HCT116 (cell line): ENCODE measurements around the gene PML. TPM values are rescaled to one million over a fixed set of nuclear protein-coding genes. Genes with fewer than 3 reads are reported as not detected.

Experiments used
- ATAC-seq: fragments of 200-7000 bp; cut with Tn5 transposase; 2 replicates; pipeline ENCODE4 v1.9.1; 2020; ENCODE audit warnings: mild to moderate bottlenecking, moderate library complexity
- BruUV-seq: library from RNA; stranded (reverse); fragments of 400-500 nt; replicated peaks from 2 replicates; lab custom pipeline; 2021; lab: Mats Ljungman, UMichigan
- CTCF ChIA-PET: fragments of 300-600 bp; sonication (Branson Sonifier 250); formaldehyde crosslinking; loops from one replicate; lab custom pipeline; 2021; ENCODE audit warnings: antibody characterized with exemption; lab: Charles Lee
- POLR2A ChIA-PET: fragments of 300-600, 350-600 bp; sonication (Branson Sonifier 250); formaldehyde crosslinking; loops from one replicate; lab custom pipeline; 2021; ENCODE audit warnings: antibody characterized with exemption; lab: Charles Lee
- RAD21 ChIA-PET, 2 experiments: fragments of 300-600 bp; sonication (Branson Sonifier 250); formaldehyde crosslinking; loops; one replicate each; lab custom pipeline; 2023; ENCODE audit warnings: low total read pairs in 2 of 2; ENCODE audit not compliant: uncharacterized antibody in 2 of 2, unreplicated experiment in 2 of 2, low non-redundant PET in 1 of 2; lab: Charles Lee
- DNase-seq: peaks from one replicate; pipeline ENCODE4 v3.0.0-alpha.2; 2010; ENCODE audit warnings: low read depth, low spot score
- H2AFZ ChIP-seq: fragments of 200-600 bp; shearing (Covaris generic), sonication (generic); 2 replicates; pipeline ENCODE4 v1.6.1; 2017; ENCODE audit warnings: low read depth, mixed run types, mixed read lengths, antibody characterized with exemption, low read length; ENCODE audit not compliant: poor library complexity, severe bottlenecking
- H3K27ac ChIP-seq: 2 replicates; pipeline ENCODE4 v1.5.1; 2012; ENCODE audit warnings: low read depth, low read length
- H3K27me3 ChIP-seq: fragments of 200-600 bp; sonication (generic); 2 replicates; pipeline ENCODE4 v1.6.1; 2016; ENCODE audit warnings: mixed run types, low read length, mixed read lengths; ENCODE audit not compliant: insufficient read depth
- H3K36me3 ChIP-seq, 2 experiments: fragments of 200-500 bp in 1 of 2; fragments of 200-600 bp in 1 of 2; sonication (Bioruptor generic) in 1 of 2; sonication (generic) in 1 of 2; 2 replicates each; pipeline versions ENCODE4 v1.5.1 to v1.6.1; 2014 to 2016; ENCODE audit warnings: low read length in 2 of 2, inconsistent platforms in 1 of 2, mixed read lengths in 1 of 2, mixed run types in 1 of 2; ENCODE audit not compliant: insufficient read depth in 2 of 2, control insufficient read depth in 1 of 2
- H3K4me1 ChIP-seq, 2 experiments: fragments of 200-600 bp in 1 of 2; sonication (generic) in 1 of 2; 2 replicates each; pipeline versions ENCODE4 v1.5.1 to v1.6.1; 2012 to 2017; ENCODE audit warnings: low read length in 2 of 2, inconsistent platforms in 1 of 2, mild to moderate bottlenecking in 1 of 2, mixed read lengths in 1 of 2, mixed run types in 1 of 2, moderate library complexity in 1 of 2; ENCODE audit not compliant: insufficient read depth in 2 of 2, control insufficient read depth in 1 of 2
- H3K4me2 ChIP-seq: fragments of 200-600 bp; sonication (generic); 2 replicates; pipeline ENCODE4 v1.6.1; 2017; ENCODE audit warnings: mixed run types, low read length, mixed read lengths
- H3K4me3 ChIP-seq, 2 experiments: fragments of 200-600 bp in 1 of 2; sonication (generic) in 1 of 2; replicated peaks in 1 of 2; 2 replicates each; pipeline ENCODE4 v1.5.1; 2011 to 2016; ENCODE audit warnings: low read length in 2 of 2, control low read depth in 1 of 2, low read depth in 1 of 2, mild to moderate bottlenecking in 1 of 2, mixed read lengths in 1 of 2, mixed run types in 1 of 2
- H3K79me2 ChIP-seq: fragments of 200-600 bp; sonication (generic); 2 replicates; pipeline ENCODE4 v1.6.1; 2017; ENCODE audit warnings: mild to moderate bottlenecking, mixed run types, low read length, moderate library complexity, mixed read lengths; ENCODE audit not compliant: insufficient read depth
- H3K9ac ChIP-seq: fragments of 200-600 bp; sonication (generic); 2 replicates; pipeline ENCODE4 v1.6.1; 2016; ENCODE audit warnings: low read length, mixed read lengths
- H3K9me2 ChIP-seq: fragments of 200-600 bp; sonication (generic), shearing (Covaris generic); 2 replicates; pipeline ENCODE4 v1.6.1; 2017; ENCODE audit warnings: mixed run types, mild to moderate bottlenecking, moderate library complexity; ENCODE audit not compliant: insufficient read depth
- H3K9me3 ChIP-seq, 2 experiments: fragments of 200-500 bp in 1 of 2; fragments of 200-600 bp in 1 of 2; sonication (Bioruptor generic) in 1 of 2; sonication (generic) in 1 of 2; 2 replicates each; pipeline ENCODE4 v1.6.1; 2014 to 2017; ENCODE audit warnings: low read length in 2 of 2, mixed read lengths in 2 of 2, inconsistent platforms in 1 of 2, low read depth in 1 of 2, mild to moderate bottlenecking in 1 of 2, mixed run types in 1 of 2, moderate library complexity in 1 of 2; ENCODE audit not compliant: control insufficient read depth in 1 of 2, insufficient read depth in 1 of 2
- H4K20me1 ChIP-seq: fragments of 200-600 bp; sonication (generic), shearing (Covaris generic); 2 replicates; pipeline ENCODE4 v1.6.1; 2017; ENCODE audit warnings: mixed run types, mild to moderate bottlenecking, moderate library complexity; ENCODE audit not compliant: insufficient read depth
- ATF3 ChIP-seq: IDR thresholded peaks from 2 replicates; pipeline ENCODE4 v1.6.1; 2012
- CBX3 ChIP-seq: IDR thresholded peaks from 2 replicates; pipeline ENCODE4 v1.6.1; 2012; ENCODE audit warnings: low read depth
- CEBPB ChIP-seq: IDR thresholded peaks from 2 replicates; pipeline ENCODE4 v1.6.1; 2012; ENCODE audit warnings: low read depth
- CTCF ChIP-seq, 3 experiments: fragments of 200-600 bp in 1 of 3; sonication (generic) in 1 of 3; IDR thresholded peaks in 2 of 3; conservative IDR thresholded peaks in 1 of 3; 2 replicates each; pipeline ENCODE4 v1.5.1; 2012 to 2017; ENCODE audit warnings: low read depth in 2 of 3, low read length in 2 of 3, antibody characterized with exemption in 1 of 3, borderline replicate concordance in 1 of 3, control low read depth in 1 of 3, mild to moderate bottlenecking in 1 of 3, mixed read lengths in 1 of 3, mixed run types in 1 of 3, moderate library complexity in 1 of 3; ENCODE audit not compliant: insufficient read depth in 1 of 3
- EGR1 ChIP-seq: IDR thresholded peaks from 2 replicates; pipeline ENCODE4 v1.6.1; 2012; ENCODE audit warnings: low read depth
- EZH2 ChIP-seq: fragments of 200-600 bp; sonication (generic); IDR thresholded peaks from 2 replicates; pipeline ENCODE4 v1.6.1; 2017; ENCODE audit warnings: antibody characterized with exemption, mixed run types
- FOSL1 ChIP-seq: IDR thresholded peaks from 2 replicates; pipeline ENCODE4 v1.6.1; 2012; ENCODE audit warnings: low read depth
- JUND ChIP-seq: IDR thresholded peaks from 2 replicates; pipeline ENCODE4 v1.6.1; 2012
- POLR2AphosphoS5 ChIP-seq: IDR thresholded peaks from 2 replicates; pipeline ENCODE4 v1.6.1; 2011; ENCODE audit warnings: mild to moderate bottlenecking, low read depth, low read length, moderate library complexity
- RAD21 ChIP-seq: IDR thresholded peaks from 2 replicates; pipeline ENCODE4 v1.6.1; 2012; ENCODE audit warnings: low read depth, mild to moderate bottlenecking
- REST ChIP-seq: IDR thresholded peaks from 2 replicates; pipeline ENCODE4 v1.6.1; 2012; ENCODE audit warnings: low read depth
- SIN3A ChIP-seq: IDR thresholded peaks from 2 replicates; pipeline ENCODE4 v1.6.1; 2012; ENCODE audit warnings: low read depth
- SP1 ChIP-seq: IDR thresholded peaks from 2 replicates; pipeline ENCODE4 v1.6.1; 2012; ENCODE audit warnings: low read depth
- YY1 ChIP-seq: IDR thresholded peaks from 2 replicates; pipeline ENCODE4 v1.6.1; 2011; ENCODE audit warnings: low read length, low read depth, moderate library complexity, mild to moderate bottlenecking; ENCODE audit not compliant: insufficient replicate concordance; ENCODE audit errors: extremely low read depth
- ZBTB33 ChIP-seq: IDR thresholded peaks from 2 replicates; pipeline ENCODE4 v1.6.1; 2011; ENCODE audit warnings: mild to moderate bottlenecking, low read length, moderate library complexity; ENCODE audit not compliant: insufficient replicate concordance; ENCODE audit errors: extremely low read depth
- ZNF274 ChIP-seq: fragments of 200-500 bp; sonication (Bioruptor generic); IDR thresholded peaks from 2 replicates; pipeline ENCODE4 v1.6.1; 2014; ENCODE audit warnings: mild to moderate bottlenecking, low read depth, low read length, inconsistent platforms
- intact Hi-C: fragments of 100-400 bp; cut with micrococcal nuclease; formaldehyde crosslinking; loops from 2 replicates; pipeline ENCODE4 v1.10.0; 2022
- total RNA-seq: library from RNA; stranded (reverse); gene quantifications from one replicate; pipeline ENCODE4 v1.2.1, GENCODE V29; 2021; ENCODE audit not compliant: unreplicated experiment

PML gene
- total RNA-seq, 1 experiment from 2014 or later = 28.1 TPM

GRCh38 chr15:73964736-73965093 is 29.8 kb upstream of the PML start:
- intact Hi-C loops = loop anchor here (1.0 kb wide), 1 partner anchor 13 kb away; no protein-coding TSS in a partner anchor
- ATAC-seq (peak; percentile 98), DNase-seq (peak; percentile 72)
- Histone ChIP-seq H3K9ac (no peak overlapping the region), H3K27ac (no peak overlapping the region; the same call in 1 of the 2 replicates), H3K4me2 (peak overlapping the region; percentile 82), H3K27me3 (no peaks in the 10 kb centered on the region), H3K4me1 (peaks cover 8 to 11% of the 10 kb centered on the region in 2 experiments; a peak in 3 of 4 replicates), H4K20me1 (no peaks in the 10 kb centered on the region), H3K9me2 (no peaks in the 10 kb centered on the region), H3K4me3 (peak overlapping the region; percentile 30 to 43)
- BruUV-seq = no TSS peak
- ChIA-PET POLR2A (no interaction called here), CTCF (interaction anchor here (0.6 to 4.1 kb wide), 9 partner anchors 8 to 343 kb away, joined by 3 to 23 read pairs (median 6); no protein-coding TSS in a partner anchor), RAD21 (interaction anchor here (0.6 to 1.2 kb wide), 2 partner anchors 66 to 91 kb away, joined by 3 read pairs; no protein-coding TSS in a partner anchor)
- TF ChIP-seq CEBPB = no peak
- no peak for TF ChIP-seq FOSL1
- TF ChIP-seq EZH2 = no peak
- TF ChIP-seq REST = no peak
- no peak for TF ChIP-seq EGR1
- TF ChIP-seq SIN3A = no peak
- TF ChIP-seq ATF3 = no peak
- no peak for TF ChIP-seq SP1
- TF ChIP-seq CBX3 = no peak
- TF ChIP-seq CTCF (IDR thresholded peaks at IDR 0.05 in 2 of 3, conservative IDR thresholded peaks at IDR 0.05 in 1 of 3; ENCODE audit: borderline replicate concordance in 1 of 3, insufficient read depth in 1 of 3, low read depth in 2 of 3, low read length in 2 of 3) = peak; percentile 98 to 99 (median 99)
- no peak for TF ChIP-seq POLR2AphosphoS5
- TF ChIP-seq JUND = no peak
- no peak for TF ChIP-seq YY1
- TF ChIP-seq ZNF274 = no peak
- peak; percentile 81 for TF ChIP-seq RAD21
- TF ChIP-seq ZBTB33 = no peak
- TF ChIP-seq, all 23 proteins: peak for 2
- Histone ChIP-seq H3K79me2 (no peaks in the 10 kb centered on the region), H3K9me3 (no peaks in the 10 kb centered on the region), H3K36me3 (no peaks in the 10 kb centered on the region), H2AFZ (peak overlapping the region; percentile 89)
